HFF-Myc (cell line): ENCODE measurements around the gene FHL1.

Experiments
- DNase-seq: peaks from one replicate; pipeline ENCODE4 v3.0.0-alpha.2; 2011; ENCODE audit warnings: low read depth; ENCODE audit errors: extremely low read depth
- H3K4me3 ChIP-seq: replicated peaks from 2 replicates; pipeline ENCODE4 v1.5.1; 2011; ENCODE audit warnings: low read depth, mild to moderate bottlenecking, control low read depth, low read length
- TF ChIP-seq, protein P1 (sequence below): IDR thresholded peaks from 2 replicates; pipeline ENCODE4 v1.5.1; 2012; ENCODE audit warnings: mild to moderate bottlenecking, low read depth, low read length, control low read depth; ENCODE audit errors: missing control alignments

The FHL1 gene

DNA sequence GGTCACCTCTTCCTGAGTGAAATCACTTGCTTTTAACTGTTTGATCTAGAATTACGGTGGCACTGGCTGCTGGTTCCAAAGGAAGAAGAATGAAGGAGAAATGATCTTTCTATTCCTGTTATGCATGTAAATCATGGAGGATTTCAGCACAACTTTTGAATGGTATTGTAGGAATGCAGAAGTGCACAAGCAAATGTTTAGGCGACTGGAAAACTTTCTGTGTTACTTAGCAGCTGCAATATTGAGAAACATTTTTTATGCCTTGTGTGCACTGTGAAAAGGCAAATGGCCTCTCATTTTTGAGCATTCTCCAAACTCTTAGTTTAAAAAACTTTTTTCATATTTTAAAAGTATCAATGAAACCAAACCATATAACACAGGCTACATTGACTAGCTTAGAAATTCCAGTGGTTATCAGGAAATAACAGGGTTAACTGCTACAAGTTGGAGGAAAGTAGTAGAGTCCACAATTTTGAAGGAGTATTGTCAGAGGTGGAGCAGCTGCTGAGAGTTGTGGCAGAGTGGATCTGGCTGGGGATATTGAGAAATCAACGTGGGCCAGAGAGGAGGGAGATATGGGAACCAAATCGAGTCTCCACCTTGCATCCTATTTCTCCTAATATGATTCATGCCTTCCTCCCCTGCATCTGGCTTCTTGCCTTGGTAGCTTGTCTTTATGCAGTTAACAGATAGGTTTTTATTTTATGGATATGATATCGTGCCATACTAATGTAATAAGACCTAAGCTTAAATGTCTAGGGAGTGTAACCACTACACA is 32.0 kb upstream of the FHL1 start:
- no peak for DNase-seq
- TF ChIP-seq, protein P1, sequence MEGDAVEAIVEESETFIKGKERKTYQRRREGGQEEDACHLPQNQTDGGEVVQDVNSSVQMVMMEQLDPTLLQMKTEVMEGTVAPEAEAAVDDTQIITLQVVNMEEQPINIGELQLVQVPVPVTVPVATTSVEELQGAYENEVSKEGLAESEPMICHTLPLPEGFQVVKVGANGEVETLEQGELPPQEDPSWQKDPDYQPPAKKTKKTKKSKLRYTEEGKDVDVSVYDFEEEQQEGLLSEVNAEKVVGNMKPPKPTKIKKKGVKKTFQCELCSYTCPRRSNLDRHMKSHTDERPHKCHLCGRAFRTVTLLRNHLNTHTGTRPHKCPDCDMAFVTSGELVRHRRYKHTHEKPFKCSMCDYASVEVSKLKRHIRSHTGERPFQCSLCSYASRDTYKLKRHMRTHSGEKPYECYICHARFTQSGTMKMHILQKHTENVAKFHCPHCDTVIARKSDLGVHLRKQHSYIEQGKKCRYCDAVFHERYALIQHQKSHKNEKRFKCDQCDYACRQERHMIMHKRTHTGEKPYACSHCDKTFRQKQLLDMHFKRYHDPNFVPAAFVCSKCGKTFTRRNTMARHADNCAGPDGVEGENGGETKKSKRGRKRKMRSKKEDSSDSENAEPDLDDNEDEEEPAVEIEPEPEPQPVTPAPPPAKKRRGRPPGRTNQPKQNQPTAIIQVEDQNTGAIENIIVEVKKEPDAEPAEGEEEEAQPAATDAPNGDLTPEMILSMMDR, result no peak
- no peak overlapping the region for H3K4me3 ChIP-seq

DNA sequence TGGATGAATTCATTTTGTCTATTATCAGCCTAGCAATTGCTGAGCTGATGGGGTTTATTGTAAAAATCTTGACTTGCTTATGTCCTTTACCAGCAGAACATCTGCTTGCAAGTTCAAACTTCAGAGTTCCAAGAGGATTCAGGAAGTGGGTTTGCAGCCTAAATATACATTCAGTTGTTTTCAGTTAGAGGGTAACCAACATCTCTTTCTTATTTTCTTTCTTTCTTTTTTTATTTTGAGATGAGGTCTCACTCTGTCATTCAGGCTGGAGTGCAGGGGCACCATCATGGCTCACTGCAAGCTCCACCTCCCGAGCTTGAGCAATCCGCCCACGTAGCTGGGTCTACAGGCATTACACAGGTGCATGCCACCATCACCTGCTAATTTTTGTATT is 31.4 kb upstream of the FHL1 start:
- no peak overlapping the region for H3K4me3 ChIP-seq

DNA sequence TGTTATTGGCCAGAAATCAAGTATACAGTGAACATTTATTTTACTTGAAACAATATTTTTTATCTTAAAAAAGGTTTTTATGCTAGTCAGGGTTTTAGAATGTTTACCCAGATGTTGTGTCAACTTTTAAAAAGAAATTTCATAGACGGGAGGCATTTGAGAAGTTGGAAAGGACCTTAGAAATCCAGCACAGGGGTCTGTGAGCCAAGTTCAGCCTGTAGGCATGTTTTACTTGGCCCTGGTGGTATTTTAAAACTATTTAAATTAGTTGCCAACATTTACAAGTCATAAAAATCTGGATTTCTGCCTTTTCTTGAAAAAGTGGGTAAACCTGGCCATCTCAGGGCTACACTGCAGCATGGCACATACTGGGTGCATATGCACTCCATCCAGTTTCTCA is 25.5 kb upstream of the FHL1 start:
- no peak overlapping the region for H3K4me3 ChIP-seq
- no peak for DNase-seq
- TF ChIP-seq, protein P1, result no peak

More for the DNA sequence above, 31.4 kb upstream of the FHL1 start:
- TF ChIP-seq, protein P1, result no peak
- DNase-seq, result no peak

DNA sequence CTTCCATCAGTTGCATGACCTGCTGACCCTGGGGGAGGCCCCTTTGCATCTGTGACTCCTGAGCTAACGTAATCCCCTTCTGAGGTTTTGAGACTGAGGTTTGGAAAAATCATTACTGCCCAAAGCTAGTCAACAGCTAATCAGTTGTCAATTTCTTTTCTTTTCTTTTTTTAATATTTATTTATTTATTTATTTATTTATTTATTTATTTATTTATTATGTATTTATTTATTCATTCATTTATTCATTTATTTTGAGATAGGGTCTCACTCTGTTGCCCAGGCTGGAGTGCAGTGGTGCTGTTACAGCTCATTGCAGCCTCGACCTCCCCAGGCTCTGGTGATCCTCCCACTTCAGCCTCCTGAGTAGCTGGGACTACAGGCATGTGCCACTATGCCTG is 25.1 kb upstream of the FHL1 start:
- TF ChIP-seq, protein P1, result no peak
- no peak overlapping the region for H3K4me3 ChIP-seq
- DNase-seq, result no peak

DNA sequence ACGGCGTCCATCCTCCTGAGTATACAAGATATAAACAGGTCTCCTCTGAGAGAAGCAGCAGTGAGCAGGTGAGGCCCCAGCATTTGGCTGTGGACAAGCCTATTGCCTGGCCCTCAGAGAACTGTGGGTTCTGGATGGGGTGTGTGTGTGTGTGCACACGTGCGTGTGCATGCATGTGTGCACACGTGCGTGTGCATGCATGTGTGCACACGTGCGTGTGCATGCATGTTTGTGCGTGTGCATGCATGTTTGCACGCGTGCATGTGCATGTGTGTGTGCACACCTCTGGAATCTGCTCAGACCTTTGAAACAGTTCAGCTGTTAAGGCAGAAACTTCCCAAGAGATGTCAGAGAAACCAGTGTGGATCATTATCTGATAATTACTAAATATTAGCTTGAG is 22.2 kb upstream of the FHL1 start:
- DNase-seq, result no peak
- TF ChIP-seq, protein P1, result no peak
- H3K4me3 ChIP-seq, result no peak overlapping the region

DNA sequence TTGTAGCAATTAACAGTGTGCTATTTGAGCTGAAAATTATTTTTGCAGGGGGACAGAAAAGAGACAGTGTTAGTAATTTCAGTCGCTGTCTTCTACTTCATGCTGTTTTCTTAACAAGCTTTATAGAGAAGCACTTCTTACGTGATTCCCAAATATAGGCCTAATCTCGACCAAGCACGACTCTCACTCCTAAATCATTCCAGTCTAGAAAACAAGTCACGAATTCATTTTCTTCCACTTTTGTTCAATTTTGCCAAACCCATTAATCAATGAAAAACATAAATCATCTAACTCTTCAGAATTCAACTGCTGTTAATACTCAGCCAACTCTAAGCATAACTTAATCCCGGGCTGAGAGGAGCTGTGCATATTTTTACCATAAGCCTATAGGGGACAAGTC is 21.0 kb upstream of the FHL1 start:
- H3K4me3 ChIP-seq, result no peak overlapping the region
- TF ChIP-seq, protein P1, result no peak
- no peak for DNase-seq

DNA sequence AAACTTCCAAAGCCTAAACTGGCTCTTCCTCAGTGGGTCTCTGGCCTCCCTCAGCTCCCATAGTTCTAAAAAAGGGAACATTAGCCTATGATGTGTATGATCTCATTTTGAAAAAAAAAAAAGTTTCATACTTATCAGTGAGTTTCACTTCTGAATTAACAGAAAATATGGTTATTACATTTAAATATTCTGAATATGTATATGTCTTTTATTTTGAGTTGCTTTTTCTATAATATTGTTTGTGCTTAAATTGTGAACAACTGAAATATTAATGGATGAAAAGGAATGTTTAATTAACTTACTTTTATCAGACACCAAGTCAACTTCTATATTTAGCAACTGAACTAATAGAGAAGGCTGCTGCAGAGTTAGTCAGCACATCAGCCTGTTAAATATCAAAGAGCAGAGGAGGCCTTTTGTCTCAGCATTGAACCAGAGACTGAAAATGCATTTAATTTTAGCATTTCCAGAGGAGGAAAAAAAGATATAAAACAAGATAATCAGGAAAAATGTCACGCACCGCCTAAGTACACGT is 20.4 kb upstream of the FHL1 start:
- no peak overlapping the region for H3K4me3 ChIP-seq
- DNase-seq, result no peak
- TF ChIP-seq, protein P1, result no peak
